Body of pancreas (tissue), 4 donors: ENCODE data around the gene NR3C2.

Experiments used
- CTCF ChIP-seq, 7 experiments: fragments of 450-650 bp in 4 of 7; fragments of 200-600 bp in 3 of 7; sonication (generic) in 3 of 7; IDR thresholded peaks; one replicate each; pipeline ENCODE4 v1.5.1; 2016 to 2019; ENCODE audit warnings: antibody characterized with exemption in 7 of 7
- POLR2A ChIP-seq, 3 donors: fragments of 450-650 bp; IDR thresholded peaks; one replicate each; pipeline ENCODE4 v1.6.1; 2016; ENCODE audit warnings: antibody characterized with exemption in 3 of 3, mild to moderate bottlenecking in 2 of 3

- TF ChIP-seq CTCF (IDR thresholded peaks at IDR 0.05) (no peak), POLR2A (IDR thresholded peaks at IDR 0.05) (no peak)
Observed at GRCh38 chr4:148077581-148077980, 364.6 kb downstream of the NR3C2 start.
